Measurements from ENCODE around the gene IFNLR1.
A peak's percentile ranks its signal among the peaks of the same experiment; 100 is the strongest.

Gene IFNLR1

DNA sequence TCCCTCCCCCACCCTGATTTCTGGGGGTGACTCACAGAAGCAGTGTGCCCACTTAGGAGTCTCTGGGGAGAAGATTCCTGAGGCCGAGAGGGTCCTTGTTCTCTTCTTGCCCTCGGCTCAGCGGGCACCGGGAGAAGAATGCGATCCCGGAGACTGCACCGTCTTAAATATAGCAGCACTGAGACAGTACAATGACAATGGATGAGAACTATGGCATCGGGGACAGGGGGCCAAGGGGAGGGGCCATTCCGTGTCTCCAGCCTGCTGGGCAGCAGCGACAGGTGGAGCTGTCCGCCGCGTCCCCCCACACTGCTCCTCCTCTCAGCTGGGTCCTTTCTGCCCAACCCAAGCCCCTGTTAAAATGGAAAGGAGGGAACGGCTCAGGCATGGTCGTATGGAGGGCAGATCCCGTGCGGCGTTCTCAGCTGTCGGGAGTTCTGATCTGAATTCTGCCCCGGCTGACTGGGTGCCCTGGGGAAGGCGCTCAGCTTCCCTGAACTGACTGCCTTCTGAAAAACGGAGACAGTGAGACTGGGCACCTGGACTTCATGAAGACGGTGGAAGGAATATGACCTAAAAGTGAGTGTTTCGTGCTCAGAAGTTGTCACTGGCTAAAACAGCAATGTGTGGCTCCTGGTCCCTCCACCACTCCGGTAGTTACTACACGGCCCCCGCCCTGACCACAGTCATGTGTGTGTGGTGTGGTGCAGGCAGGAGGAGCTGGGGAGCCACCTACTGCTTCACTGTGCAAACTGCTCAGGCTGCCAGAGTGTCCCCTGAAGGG lies 74.9 kb downstream of the IFNLR1 start, which contains the start of gene MYOM3:
Gene MYOM3 (minus strand): TSS at position 140 of the 784 bp plus-strand sequence. CDS start 3,499 bp downstream, outside the sequence.
- TF ChIP-seq, protein P1, sequence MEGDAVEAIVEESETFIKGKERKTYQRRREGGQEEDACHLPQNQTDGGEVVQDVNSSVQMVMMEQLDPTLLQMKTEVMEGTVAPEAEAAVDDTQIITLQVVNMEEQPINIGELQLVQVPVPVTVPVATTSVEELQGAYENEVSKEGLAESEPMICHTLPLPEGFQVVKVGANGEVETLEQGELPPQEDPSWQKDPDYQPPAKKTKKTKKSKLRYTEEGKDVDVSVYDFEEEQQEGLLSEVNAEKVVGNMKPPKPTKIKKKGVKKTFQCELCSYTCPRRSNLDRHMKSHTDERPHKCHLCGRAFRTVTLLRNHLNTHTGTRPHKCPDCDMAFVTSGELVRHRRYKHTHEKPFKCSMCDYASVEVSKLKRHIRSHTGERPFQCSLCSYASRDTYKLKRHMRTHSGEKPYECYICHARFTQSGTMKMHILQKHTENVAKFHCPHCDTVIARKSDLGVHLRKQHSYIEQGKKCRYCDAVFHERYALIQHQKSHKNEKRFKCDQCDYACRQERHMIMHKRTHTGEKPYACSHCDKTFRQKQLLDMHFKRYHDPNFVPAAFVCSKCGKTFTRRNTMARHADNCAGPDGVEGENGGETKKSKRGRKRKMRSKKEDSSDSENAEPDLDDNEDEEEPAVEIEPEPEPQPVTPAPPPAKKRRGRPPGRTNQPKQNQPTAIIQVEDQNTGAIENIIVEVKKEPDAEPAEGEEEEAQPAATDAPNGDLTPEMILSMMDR (IDR thresholded peaks at IDR 0.05; ENCODE audit: low read depth, low read length) = peak; percentile 52
- Histone ChIP-seq H3K36me3 (no peaks in the 10 kb centered on the region), H3K4me3 (ENCODE audit: low read depth, low read length) (no peak within 1 kb of the TSS), H3K4me1 (no peaks in the 10 kb centered on the region), H3K27me3 (no peaks in the 10 kb centered on the region), H3K9me3 (no peaks in the 10 kb centered on the region)
- DNase-seq = peak; percentile 45

DNA sequence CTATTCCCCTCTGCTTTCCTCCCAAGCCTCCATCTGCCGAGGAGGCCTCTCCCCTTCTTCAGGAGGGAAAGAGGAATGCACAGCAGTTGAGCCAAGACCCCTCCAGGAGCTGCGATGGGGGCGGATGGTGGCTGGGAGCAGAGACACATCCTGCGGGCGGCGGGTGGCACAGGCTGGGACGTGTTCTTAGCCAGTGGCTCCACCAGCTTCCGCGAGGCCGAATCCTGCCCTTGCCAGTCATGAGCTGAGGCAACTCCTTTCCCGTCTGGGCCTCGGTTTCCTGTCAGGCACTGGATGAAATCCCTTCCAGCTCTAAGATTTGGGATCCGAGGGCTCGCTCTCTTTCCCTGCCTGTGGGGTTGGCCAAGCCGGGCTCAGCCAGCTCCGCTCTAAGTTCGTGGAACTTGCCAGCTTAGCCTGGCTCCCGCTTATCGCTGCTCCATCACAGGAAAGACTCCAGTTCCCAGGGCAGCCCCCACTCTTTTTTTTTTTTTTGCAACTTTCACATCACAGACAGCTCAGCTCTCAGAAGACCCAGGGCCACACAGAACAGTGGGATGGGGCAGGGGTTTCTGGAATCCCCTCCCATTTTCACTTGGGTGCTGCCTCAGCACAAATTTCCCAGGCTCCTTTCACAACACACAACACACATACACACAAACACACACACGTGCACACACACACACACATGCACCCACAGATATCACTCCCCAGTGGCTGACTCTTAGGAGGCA lies 75.7 kb downstream of the IFNLR1 start:
- Histone ChIP-seq H3K4me1 (no peaks in the 10 kb centered on the region), H3K27me3 (no peaks in the 10 kb centered on the region), H3K36me3 (no peaks in the 10 kb centered on the region), H3K4me3 (ENCODE audit: low read depth, low read length) (no peak overlapping the region), H3K9me3 (no peaks in the 10 kb centered on the region)
- TF ChIP-seq, protein P1 (IDR thresholded peaks at IDR 0.05; ENCODE audit: low read depth, low read length) = no peak
- DNase-seq = no peak

DNA sequence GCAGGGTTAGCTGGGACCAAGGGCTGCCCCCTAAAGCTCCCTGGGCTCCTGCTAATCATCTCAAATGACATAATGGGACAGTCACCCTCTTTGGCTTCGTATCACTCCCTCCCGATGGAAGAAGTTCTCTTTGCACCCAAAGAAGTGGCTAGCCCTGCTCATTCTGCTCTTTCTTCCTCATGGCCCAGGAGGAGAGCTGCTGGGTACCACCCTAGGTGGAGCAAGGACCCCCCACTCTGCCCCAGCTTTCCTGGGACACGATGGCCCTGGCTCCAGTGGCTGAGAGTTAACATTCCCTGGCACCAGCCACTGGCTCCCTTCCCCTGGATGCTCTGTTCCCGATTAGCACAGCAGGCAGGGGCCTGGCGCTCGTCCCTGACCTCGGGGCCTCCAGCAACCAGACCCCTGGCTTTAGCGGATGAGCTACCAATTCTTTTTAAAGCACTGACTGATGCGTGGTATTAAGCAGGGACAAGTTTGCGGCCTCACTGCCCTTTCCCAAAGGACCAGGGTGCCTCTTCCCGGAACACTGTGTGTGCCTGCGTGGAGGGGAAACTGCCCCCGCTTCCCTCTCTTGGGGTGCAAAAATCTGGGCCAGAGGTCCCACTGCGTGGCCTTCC lies 76.3 kb downstream of the IFNLR1 start:
- no peaks in the 10 kb centered on the region for H3K36me3 ChIP-seq
- TF ChIP-seq, protein P1 (IDR thresholded peaks at IDR 0.05; ENCODE audit: low read depth, low read length) = no peak
- no peaks in the 10 kb centered on the region for H3K4me1 ChIP-seq
- H3K4me3 ChIP-seq (ENCODE audit: low read depth, low read length) = no peak overlapping the region
- peak; percentile 44 for DNase-seq
- H3K27me3 ChIP-seq = no peaks in the 10 kb centered on the region
- no peaks in the 10 kb centered on the region for H3K9me3 ChIP-seq

DNA sequence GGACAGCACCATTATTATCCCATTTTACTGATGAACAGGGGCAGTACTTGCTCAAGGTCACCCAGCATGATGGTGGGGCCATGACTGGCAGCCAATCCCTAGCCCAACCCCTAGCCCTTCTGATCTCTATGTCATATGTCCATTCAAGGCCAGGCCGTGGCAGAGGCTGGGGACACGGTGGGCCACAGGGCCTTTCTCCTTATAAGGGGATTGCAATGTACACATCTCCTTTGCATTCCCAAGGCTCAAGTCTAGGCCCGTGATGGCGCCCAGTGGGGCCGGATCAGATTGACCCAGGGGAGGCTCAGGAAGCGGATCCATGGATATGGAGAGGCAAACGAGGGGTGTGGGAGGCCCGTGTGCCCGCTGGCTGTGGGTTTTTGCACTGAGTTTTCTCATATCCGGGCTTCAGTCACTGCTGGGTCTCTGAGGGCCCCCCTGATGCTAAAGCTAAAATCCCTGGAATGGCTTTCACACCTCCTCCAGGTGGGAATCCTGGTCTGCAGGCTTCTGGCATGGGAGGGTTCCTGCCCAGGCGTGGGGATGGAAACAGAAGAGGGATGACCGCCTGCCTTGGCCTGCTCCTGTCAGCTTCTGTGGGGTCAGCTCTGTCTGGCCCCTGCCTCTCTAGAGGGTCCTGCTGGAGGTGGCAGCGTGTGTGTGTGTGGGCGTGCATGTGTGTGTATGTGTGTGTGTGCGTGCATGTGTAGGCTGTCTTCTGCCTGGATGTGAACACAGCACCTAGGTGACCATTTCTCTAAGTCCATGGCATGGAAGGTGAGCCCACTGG lies 77.2 kb downstream of the IFNLR1 start:
- TF ChIP-seq, protein P1 (IDR thresholded peaks at IDR 0.05; ENCODE audit: low read depth, low read length) = no peak
- H3K9me3 ChIP-seq = no peaks in the 10 kb centered on the region
- H3K36me3 ChIP-seq = no peaks in the 10 kb centered on the region
- H3K27me3 ChIP-seq = no peaks in the 10 kb centered on the region
- H3K4me3 ChIP-seq (ENCODE audit: low read depth, low read length) = no peak overlapping the region
- H3K4me1 ChIP-seq = no peaks in the 10 kb centered on the region
- no peak for DNase-seq

DNA sequence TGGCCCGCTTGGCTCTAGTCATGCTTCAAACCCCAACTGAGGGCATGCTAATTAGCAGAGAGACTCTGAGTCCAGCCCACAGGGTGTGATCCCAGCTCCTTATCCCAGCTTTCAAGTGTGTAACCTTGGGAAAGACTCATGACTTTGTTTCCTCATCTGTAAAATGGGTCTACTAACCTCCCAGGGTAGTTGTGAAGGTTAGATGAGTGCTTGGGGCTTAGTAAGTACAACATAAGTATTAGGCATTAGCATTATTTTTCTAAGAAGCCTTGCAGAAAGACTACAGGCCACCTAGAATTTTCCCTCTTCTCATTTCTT lies 78.0 kb downstream of the IFNLR1 start:
- Histone ChIP-seq H3K27me3 (no peaks in the 10 kb centered on the region), H3K36me3 (no peaks in the 10 kb centered on the region), H3K4me1 (no peaks in the 10 kb centered on the region), H3K4me3 (ENCODE audit: low read depth, low read length) (no peak overlapping the region), H3K9me3 (no peaks in the 10 kb centered on the region)
- no peak for DNase-seq
- TF ChIP-seq, protein P1 (IDR thresholded peaks at IDR 0.05; ENCODE audit: low read depth, low read length) = no peak
